KOPT-K1 (cell line): Measurements from ENCODE around the gene FGR.
"Not testable (repeated sequence)": the region's sequence is repeated elsewhere in the genome, so short reads cannot be mapped to it uniquely, and the experiment has no call there.

Source experiments
- H3K27ac ChIP-seq: fragments of 200-600 bp; sonication (generic); 2 replicates; pipeline ENCODE4 v1.5.1; 2016; ENCODE audit warnings: antibody characterized with exemption, mild to moderate bottlenecking, low read depth, low read length; ENCODE audit not compliant: poor library complexity, severe bottlenecking
- H3K36me3 ChIP-seq: fragments of 200-600 bp; sonication (generic); 2 replicates; pipeline ENCODE4 v1.5.1; 2017; ENCODE audit warnings: antibody characterized with exemption, mild to moderate bottlenecking, low read length, moderate library complexity; ENCODE audit not compliant: insufficient read depth
- H3K9me3 ChIP-seq: fragments of 200-600 bp; sonication (generic); 2 replicates; pipeline ENCODE4 v1.5.1; 2017; ENCODE audit warnings: antibody characterized with exemption, low read length, mild to moderate bottlenecking; ENCODE audit not compliant: insufficient read depth, poor library complexity, severe bottlenecking

Gene FGR

DNA sequence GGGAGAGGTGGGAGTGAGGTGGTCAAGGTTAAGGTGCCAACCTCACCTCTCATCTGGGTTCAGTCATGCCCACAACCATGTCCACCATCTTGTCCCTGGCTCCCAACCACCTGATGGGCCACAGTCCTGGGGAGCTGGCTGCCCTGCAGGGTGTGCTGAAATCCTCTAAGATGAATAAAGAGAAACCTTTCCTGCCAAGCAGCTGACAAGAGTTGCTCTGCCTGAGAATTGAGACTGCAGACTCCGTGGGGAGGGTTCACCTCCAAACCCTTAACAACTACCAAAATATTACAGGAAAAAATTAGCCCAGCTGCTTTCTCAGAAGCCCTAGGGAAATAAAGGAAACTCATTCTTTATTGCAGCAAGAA is 15.2 kb upstream of the FGR start:
- Histone ChIP-seq H3K36me3 (no peaks in the 10 kb centered on the region), H3K9me3 (no peaks in the 10 kb centered on the region), H3K27ac (peak overlapping the region; percentile 70)

DNA sequence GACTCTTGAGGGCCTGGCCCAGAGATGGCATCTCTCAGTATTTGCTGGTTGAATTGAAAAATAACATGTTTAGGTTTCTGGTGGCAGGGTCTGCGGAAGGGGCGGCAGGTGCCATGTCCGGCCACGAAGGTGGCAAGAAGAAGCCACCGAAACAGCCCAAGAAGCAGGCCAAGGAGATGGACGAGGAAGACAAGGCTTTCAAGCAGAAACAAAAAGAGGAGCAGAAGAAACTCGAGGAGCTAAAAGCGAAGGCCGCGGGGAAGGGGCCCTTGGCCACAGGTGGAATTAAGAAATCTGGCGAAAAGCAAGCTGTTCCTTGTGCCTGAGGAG is 14.3 kb upstream of the FGR start:
- H3K36me3 ChIP-seq: no peaks in the 10 kb centered on the region
- peak overlapping the region; percentile 11 for H3K27ac ChIP-seq
- H3K9me3 ChIP-seq: no peaks in the 10 kb centered on the region

DNA sequence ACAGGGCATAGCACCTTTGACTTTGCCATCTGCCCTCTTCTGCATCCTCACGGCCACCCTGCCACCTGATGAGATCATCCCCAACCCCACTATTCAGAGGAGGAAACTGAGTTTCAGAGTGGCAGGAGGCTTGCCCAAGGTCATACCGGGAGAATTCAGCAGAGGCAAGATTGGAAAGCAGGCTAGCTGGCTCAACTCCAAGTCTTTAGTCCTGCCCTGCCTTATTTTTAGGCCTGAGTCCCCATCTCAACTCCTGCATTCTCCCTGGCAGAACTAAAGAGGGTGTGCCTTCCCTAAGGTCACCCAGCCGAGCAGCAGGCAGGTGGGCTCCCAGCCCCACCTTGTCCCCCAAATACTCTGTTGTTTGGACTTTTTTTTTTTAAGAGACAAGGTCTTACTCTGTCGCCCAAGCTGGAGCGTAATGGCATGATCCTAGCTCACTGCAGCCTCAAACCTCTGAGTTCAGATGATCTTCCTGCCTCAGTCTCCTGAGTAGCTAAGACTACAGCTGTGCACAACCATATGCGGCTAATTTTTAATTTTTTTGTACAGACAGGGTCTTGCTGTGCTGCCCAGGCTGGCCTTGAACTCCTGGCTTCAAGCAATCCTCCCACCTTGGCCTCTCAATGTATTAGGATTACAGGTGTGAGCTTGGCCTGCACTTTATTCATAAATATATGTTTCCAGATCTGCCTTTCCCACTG is 13.8 kb upstream of the FGR start:
- no peaks in the 10 kb centered on the region for H3K9me3 ChIP-seq
- H3K27ac ChIP-seq: peak overlapping the region; percentile 17
- no peaks in the 10 kb centered on the region for H3K36me3 ChIP-seq

DNA sequence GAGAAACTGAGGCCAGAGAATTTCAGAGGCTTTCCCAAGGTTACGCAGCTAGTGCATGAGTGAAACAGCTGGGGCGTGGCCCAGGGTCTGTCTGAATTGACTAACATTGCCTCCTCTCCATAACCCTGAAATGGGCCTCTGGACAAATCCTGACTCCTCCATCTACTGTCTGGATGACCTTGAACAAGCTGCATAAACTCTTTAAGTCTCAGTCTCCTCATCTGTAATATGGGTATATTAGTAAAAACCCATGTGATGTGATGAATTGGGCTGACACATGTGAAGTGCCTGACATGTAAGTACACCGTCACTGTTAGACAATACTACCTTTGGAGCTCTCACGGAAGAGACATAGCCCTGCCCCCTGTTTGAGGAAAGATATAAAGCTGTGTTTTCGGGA is 12.3 kb upstream of the FGR start:
- Histone ChIP-seq H3K27ac (no peak overlapping the region), H3K9me3 (no peaks in the 10 kb centered on the region), H3K36me3 (no peaks in the 10 kb centered on the region)

DNA sequence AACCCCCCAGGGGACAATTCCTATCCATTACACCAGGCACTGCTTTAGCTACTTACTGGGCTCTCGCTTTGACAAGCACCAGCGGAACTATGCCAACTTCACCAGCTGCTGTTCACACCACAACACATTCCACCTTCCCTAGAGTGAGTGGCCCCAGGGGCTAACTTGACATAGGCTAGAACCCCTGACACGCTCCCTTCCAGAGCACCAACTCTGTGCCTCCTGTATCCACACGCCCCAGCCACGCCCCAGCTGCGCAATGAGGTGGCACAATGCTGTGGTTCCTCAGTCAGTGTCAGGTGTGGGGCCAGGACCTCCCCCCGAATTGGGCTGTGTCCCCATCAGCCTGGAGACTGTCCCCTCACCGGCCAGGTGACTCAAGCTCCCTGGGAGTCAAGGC is 11.7 kb upstream of the FGR start:
- Histone ChIP-seq H3K9me3 (no peaks in the 10 kb centered on the region), H3K36me3 (no peaks in the 10 kb centered on the region), H3K27ac (no peak overlapping the region)

DNA sequence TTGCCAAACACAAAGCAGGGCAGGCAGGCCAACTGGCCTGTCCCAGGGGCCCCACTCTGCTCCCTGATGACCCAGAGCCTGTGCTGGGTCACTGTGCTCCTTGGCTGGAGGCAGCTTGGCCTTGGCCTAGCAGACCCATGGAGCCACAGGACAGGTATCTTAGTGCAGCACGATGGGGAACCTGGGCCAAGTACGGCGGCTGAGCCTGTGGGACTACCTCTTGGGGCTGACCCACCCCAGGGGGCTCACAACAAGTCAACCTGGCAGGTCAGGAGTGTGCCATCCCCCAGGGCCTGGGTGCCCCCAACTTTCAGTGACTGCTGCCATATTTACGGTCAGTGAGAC is 10.1 kb upstream of the FGR start:
- H3K36me3 ChIP-seq: no peaks in the 10 kb centered on the region
- H3K27ac ChIP-seq: peak overlapping the region; percentile 9
- H3K9me3 ChIP-seq: no peaks in the 10 kb centered on the region

DNA sequence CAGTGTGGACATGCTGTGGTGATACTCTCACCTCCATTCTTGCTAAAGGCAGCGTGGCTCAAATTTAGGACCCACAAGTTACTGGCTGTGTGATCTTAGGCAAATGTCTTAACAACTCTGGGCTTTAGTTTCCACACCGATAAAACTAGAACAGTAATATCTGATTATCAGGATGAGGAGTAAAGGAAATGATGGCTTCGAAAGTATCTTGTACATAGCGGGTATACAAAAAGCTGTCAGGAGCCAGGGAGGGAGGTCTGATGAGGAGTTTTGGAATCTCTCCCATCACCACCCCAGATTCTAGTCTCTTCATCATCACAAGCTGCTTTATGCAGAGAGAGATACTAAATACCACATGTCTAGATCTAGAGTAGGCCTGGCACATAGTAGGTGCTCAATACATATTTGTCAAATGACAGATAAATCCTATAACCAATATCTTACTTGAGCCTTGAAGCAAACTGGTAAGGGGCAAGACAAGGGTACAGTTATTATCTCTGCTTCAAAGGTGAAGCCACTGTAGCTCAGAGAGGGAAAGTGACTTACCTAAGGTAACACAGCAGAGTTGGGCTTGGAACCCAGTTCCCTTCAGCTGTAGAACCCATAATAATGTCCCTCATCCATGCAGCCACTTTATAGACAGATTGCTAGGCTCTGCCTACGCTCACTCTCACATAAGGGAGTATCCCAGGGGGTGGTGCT is 9.5 kb upstream of the FGR start:
- Histone ChIP-seq H3K9me3 (no peaks in the 10 kb centered on the region), H3K27ac (peak overlapping the region; percentile 47), H3K36me3 (no peaks in the 10 kb centered on the region)

DNA sequence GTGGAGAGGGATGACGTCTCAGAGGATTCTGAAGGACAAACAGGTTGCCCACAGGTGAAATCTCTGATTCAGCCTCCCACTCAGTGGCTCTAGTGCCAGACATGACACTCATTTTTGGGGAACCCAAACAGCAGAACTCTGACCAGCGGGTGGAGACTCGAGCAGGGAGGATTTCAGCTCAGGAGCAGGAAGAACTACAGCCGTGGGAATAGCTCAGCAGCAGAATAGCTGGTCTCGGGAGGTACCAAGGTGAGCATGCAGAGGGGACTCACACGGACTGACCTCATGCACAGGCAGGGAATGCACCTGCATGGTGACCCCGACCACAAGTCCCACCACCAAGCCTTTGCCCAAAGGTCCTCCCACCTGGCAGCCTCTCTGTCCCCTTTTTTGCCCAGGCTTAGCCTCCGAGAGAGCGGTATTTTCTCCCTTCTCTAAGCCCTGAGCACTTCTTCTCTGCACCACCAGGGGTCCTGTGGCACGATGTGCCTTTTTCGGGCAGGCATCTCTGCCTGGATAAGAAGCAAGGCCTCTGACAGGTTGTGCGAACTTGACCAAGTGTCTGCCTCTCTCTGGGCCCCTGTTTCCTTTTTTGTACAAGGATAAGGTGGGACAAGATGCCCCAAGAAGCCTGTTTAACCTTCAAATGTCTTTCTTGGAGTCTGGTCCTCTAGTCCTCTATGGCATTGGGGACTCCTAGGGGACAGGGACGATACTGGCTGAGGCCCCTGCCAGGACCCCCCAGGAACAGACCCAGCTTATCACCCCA is 8.8 kb upstream of the FGR start:
- Histone ChIP-seq H3K36me3 (no peaks in the 10 kb centered on the region), H3K27ac (peak overlapping the region; percentile 47), H3K9me3 (no peaks in the 10 kb centered on the region)

DNA sequence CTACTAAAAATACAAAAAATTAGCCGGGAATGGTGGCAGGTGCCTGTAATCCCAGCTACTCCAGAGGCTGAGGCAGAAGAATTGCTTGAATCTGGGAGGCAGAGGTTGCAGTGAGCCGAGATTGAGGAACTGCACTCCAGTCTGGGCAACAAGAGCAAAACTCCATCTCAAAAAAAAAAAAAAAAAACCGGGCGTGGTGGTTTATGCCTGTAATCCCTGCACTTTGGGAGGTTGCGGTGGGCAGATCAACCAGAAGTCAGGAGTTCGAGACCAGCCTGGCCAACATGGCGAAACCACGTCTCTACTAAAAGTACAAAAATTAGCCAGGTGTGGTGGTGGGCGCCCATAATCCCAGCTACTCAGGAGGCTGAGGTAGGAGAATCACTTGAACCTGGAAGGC is 5.5 kb upstream of the FGR start:
- H3K36me3 ChIP-seq, H3K9me3 ChIP-seq, H3K27ac ChIP-seq: not testable (repeated sequence)

DNA sequence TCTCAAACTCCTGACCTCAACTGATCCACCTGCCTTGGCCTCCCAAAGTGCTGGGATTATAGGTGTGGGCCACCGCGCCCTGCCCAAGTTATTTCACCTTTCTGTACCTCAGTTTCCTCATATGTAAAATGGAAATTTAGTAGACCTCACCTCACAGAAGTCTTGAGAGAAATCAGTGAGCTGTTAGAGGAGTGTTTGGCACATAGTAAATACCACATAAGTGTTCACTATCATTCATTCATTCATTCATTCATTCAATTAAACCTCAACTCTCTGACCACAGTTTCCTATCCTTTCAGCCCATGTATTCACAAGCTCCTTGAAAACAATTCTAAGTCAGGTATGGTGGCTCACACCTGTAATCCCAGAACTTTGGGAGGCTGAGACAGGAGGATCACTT is 3.8 kb upstream of the FGR start:
- Histone ChIP-seq H3K27ac (peak overlapping the region; percentile 7), H3K36me3 (no peaks in the 10 kb centered on the region), H3K9me3 (no peaks in the 10 kb centered on the region)

DNA sequence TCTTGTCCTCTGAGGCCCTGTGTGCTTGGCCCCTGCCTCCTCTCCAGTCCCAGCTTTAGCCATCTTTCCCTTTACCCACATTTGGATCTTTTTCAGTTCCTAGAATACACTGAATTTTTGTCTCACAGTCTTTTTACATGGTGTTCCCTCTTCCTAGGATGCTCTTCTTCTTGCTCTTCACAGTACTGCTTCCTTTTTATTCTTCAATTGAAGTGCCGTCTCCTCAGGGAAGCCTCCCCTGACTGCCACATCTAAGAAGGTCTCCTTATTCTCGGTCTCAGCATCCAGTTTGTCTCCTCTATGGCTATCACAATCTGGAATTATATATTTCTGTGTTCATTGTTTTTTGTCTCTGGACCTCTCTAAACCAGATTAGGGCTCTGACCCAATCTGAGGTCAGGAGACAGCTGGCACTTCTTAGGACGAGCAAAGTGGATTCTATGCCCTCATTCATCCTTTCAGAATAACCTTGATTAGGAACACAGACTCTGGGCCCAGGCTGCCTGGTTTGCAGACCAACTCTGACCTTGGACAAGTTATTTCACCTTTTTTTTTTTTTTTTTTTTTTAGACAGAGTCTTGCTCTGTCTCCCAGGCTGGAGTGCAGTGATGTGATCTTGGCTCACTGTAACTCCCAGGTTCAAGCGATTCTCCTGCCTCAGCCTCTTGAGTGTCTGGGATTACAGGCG is 3.2 kb upstream of the FGR start:
- Histone ChIP-seq H3K9me3 (no peaks in the 10 kb centered on the region), H3K36me3 (no peaks in the 10 kb centered on the region), H3K27ac (peak overlapping the region; percentile 7)

DNA sequence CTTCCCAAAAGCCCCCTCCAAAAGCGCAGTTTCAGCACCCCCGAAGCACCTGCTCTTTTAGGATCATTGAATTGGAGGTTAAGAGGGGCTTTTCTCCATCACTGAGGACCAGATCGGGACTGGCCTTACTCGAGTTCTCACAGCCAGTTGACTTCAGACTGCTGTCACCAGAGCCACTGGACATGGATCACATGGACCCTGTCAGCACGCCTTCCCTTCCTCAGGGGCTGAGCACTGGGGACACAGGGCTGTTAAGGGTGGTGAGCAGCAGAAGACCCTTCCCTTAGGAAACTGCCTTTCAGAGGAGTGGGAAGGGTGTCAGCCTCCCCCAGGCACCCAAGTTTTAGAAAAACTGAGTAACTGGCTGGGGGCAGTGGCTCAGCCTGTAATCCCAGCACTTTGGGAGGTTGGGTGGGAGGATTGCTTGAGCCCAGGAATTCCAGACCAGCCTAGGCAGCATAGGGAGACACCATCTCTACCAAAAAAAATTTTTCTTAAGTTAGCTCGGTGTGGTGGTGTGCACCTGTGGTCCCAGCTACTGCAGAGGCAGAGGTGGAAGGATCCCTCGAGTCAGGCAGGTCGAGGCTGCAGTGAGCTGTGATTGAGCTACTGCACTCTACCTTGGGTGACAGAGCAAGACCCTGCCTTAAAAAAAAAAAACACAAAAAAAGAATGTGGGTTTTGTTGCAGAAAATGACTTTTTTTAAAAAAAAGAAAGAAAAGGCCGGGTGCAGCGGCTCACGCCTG is 584 bp upstream of the FGR start:
- Histone ChIP-seq H3K36me3 (no peaks in the 10 kb centered on the region), H3K27ac (peak overlapping the region; percentile 93), H3K9me3 (no peaks in the 10 kb centered on the region)

DNA sequence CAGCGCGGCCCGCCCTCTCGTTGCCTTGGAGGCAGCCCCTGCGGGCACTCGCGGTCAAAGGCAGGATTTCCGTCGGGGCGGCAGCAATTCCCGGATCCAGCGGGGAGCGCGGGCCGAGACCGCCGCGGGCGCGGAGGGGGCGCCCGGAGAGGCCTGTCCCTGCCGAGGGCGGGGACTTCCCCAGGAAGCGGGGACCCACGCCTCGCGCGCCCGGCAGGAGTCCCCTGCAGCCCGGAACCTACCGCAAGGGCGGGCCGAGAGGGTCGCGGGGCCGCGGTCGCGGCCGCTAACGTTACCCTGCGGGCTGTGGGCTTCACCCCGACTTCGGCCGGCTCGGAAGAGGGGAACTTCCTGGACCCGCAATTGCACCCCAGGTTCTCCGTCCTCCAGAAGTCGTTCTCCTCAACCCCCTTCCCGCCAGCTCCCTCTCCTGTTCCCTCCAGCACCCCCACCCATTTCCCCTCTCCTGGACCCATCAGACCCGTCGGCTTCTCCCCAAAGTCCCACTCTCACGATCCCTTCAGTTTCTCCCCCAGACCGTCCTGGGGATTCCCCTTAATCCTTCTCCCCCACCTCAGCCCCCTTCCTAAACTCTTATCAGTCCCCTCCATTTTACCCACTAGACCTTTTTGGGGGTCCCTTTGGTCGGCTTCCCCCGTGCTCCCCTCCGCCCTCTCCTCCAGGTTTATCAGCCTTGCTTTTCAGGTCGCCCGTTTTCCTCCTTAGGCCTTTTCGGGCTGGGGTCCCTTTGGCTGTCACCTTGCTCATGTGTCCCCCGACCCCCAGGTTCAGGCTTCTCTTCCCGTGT is 604 bp downstream of the FGR start:
- peak overlapping the region; percentile 93 for H3K27ac ChIP-seq
- no peaks in the 10 kb centered on the region for H3K9me3 ChIP-seq
- H3K36me3 ChIP-seq: no peaks in the 10 kb centered on the region

DNA sequence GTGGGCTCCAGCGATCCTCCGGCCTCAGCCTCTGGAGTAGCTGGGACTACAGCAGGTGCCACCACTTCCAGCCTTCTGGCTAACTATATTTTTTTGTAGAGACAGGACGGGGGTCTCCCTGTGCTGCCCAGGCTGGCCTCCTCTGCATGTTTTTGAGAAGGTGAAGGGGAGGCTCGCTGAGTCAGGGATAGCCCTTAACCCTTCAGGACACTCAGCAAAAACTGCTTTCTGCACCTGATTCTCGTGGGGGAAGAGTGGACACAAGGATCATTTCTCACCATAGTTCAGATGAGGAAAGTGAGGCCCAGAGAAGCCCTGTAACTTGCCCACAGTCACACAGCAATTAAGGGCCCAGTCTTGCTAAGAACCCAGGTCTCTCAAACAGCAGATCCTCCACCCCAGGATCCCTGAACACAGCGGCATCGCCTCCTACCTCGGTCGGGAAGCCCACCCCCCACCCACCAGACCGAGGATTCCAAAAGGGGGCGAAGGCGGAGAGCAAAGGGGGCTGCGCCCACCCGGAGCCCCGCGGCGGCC is 1.3 kb downstream of the FGR start:
- no peaks in the 10 kb centered on the region for H3K36me3 ChIP-seq
- no peaks in the 10 kb centered on the region for H3K9me3 ChIP-seq
- H3K27ac ChIP-seq: peak overlapping the region; percentile 93
